HCT116 (cell line): ENCODE measurements around the gene CCM2. TPM values are rescaled to one million over a fixed set of nuclear protein-coding genes. Genes with fewer than 3 reads are reported as not detected.

Source experiments
- ATAC-seq: fragments of 200-7000 bp; cut with Tn5 transposase; 2 replicates; pipeline ENCODE4 v1.9.1; 2020; ENCODE audit warnings: mild to moderate bottlenecking, moderate library complexity
- BruUV-seq: library from RNA; stranded (reverse); fragments of 400-500 nt; replicated peaks from 2 replicates; lab custom pipeline; 2021; lab: Mats Ljungman, UMichigan
- CTCF ChIA-PET: fragments of 300-600 bp; sonication (Branson Sonifier 250); formaldehyde crosslinking; loops from one replicate; lab custom pipeline; 2021; ENCODE audit warnings: antibody characterized with exemption; lab: Charles Lee
- POLR2A ChIA-PET: fragments of 300-600, 350-600 bp; sonication (Branson Sonifier 250); formaldehyde crosslinking; loops from one replicate; lab custom pipeline; 2021; ENCODE audit warnings: antibody characterized with exemption; lab: Charles Lee
- RAD21 ChIA-PET, 2 experiments: fragments of 300-600 bp; sonication (Branson Sonifier 250); formaldehyde crosslinking; loops; one replicate each; lab custom pipeline; 2023; ENCODE audit warnings: low total read pairs in 2 of 2; ENCODE audit not compliant: uncharacterized antibody in 2 of 2, unreplicated experiment in 2 of 2, low non-redundant PET in 1 of 2; lab: Charles Lee
- DNase-seq: peaks from one replicate; pipeline ENCODE4 v3.0.0-alpha.2; 2010; ENCODE audit warnings: low read depth, low spot score
- H2AFZ ChIP-seq: fragments of 200-600 bp; shearing (Covaris generic), sonication (generic); 2 replicates; pipeline ENCODE4 v1.6.1; 2017; ENCODE audit warnings: low read depth, mixed run types, mixed read lengths, antibody characterized with exemption, low read length; ENCODE audit not compliant: poor library complexity, severe bottlenecking
- H3K27ac ChIP-seq: 2 replicates; pipeline ENCODE4 v1.5.1; 2012; ENCODE audit warnings: low read depth, low read length
- H3K27me3 ChIP-seq: fragments of 200-600 bp; sonication (generic); 2 replicates; pipeline ENCODE4 v1.6.1; 2016; ENCODE audit warnings: mixed run types, low read length, mixed read lengths; ENCODE audit not compliant: insufficient read depth
- H3K36me3 ChIP-seq, 2 experiments: fragments of 200-500 bp in 1 of 2; fragments of 200-600 bp in 1 of 2; sonication (Bioruptor generic) in 1 of 2; sonication (generic) in 1 of 2; 2 replicates each; pipeline versions ENCODE4 v1.5.1 to v1.6.1; 2014 to 2016; ENCODE audit warnings: low read length in 2 of 2, inconsistent platforms in 1 of 2, mixed read lengths in 1 of 2, mixed run types in 1 of 2; ENCODE audit not compliant: insufficient read depth in 2 of 2, control insufficient read depth in 1 of 2
- H3K4me1 ChIP-seq, 2 experiments: fragments of 200-600 bp in 1 of 2; sonication (generic) in 1 of 2; 2 replicates each; pipeline versions ENCODE4 v1.5.1 to v1.6.1; 2012 to 2017; ENCODE audit warnings: low read length in 2 of 2, inconsistent platforms in 1 of 2, mild to moderate bottlenecking in 1 of 2, mixed read lengths in 1 of 2, mixed run types in 1 of 2, moderate library complexity in 1 of 2; ENCODE audit not compliant: insufficient read depth in 2 of 2, control insufficient read depth in 1 of 2
- H3K4me2 ChIP-seq: fragments of 200-600 bp; sonication (generic); 2 replicates; pipeline ENCODE4 v1.6.1; 2017; ENCODE audit warnings: mixed run types, low read length, mixed read lengths
- H3K4me3 ChIP-seq, 2 experiments: fragments of 200-600 bp in 1 of 2; sonication (generic) in 1 of 2; replicated peaks in 1 of 2; 2 replicates each; pipeline ENCODE4 v1.5.1; 2011 to 2016; ENCODE audit warnings: low read length in 2 of 2, control low read depth in 1 of 2, low read depth in 1 of 2, mild to moderate bottlenecking in 1 of 2, mixed read lengths in 1 of 2, mixed run types in 1 of 2
- H3K79me2 ChIP-seq: fragments of 200-600 bp; sonication (generic); 2 replicates; pipeline ENCODE4 v1.6.1; 2017; ENCODE audit warnings: mild to moderate bottlenecking, mixed run types, low read length, moderate library complexity, mixed read lengths; ENCODE audit not compliant: insufficient read depth
- H3K9ac ChIP-seq: fragments of 200-600 bp; sonication (generic); 2 replicates; pipeline ENCODE4 v1.6.1; 2016; ENCODE audit warnings: low read length, mixed read lengths
- H3K9me2 ChIP-seq: fragments of 200-600 bp; sonication (generic), shearing (Covaris generic); 2 replicates; pipeline ENCODE4 v1.6.1; 2017; ENCODE audit warnings: mixed run types, mild to moderate bottlenecking, moderate library complexity; ENCODE audit not compliant: insufficient read depth
- H3K9me3 ChIP-seq, 2 experiments: fragments of 200-500 bp in 1 of 2; fragments of 200-600 bp in 1 of 2; sonication (Bioruptor generic) in 1 of 2; sonication (generic) in 1 of 2; 2 replicates each; pipeline ENCODE4 v1.6.1; 2014 to 2017; ENCODE audit warnings: low read length in 2 of 2, mixed read lengths in 2 of 2, inconsistent platforms in 1 of 2, low read depth in 1 of 2, mild to moderate bottlenecking in 1 of 2, mixed run types in 1 of 2, moderate library complexity in 1 of 2; ENCODE audit not compliant: control insufficient read depth in 1 of 2, insufficient read depth in 1 of 2
- H4K20me1 ChIP-seq: fragments of 200-600 bp; sonication (generic), shearing (Covaris generic); 2 replicates; pipeline ENCODE4 v1.6.1; 2017; ENCODE audit warnings: mixed run types, mild to moderate bottlenecking, moderate library complexity; ENCODE audit not compliant: insufficient read depth
- CEBPB ChIP-seq: IDR thresholded peaks from 2 replicates; pipeline ENCODE4 v1.6.1; 2012; ENCODE audit warnings: low read depth
- EGR1 ChIP-seq: IDR thresholded peaks from 2 replicates; pipeline ENCODE4 v1.6.1; 2012; ENCODE audit warnings: low read depth
- ELF1 ChIP-seq: IDR thresholded peaks from 2 replicates; pipeline ENCODE4 v1.6.1; 2012; ENCODE audit warnings: low read depth, borderline replicate concordance
- EZH2 ChIP-seq: fragments of 200-600 bp; sonication (generic); IDR thresholded peaks from 2 replicates; pipeline ENCODE4 v1.6.1; 2017; ENCODE audit warnings: antibody characterized with exemption, mixed run types
- FOSL1 ChIP-seq: IDR thresholded peaks from 2 replicates; pipeline ENCODE4 v1.6.1; 2012; ENCODE audit warnings: low read depth
- JUND ChIP-seq: IDR thresholded peaks from 2 replicates; pipeline ENCODE4 v1.6.1; 2012
- MAX ChIP-seq: IDR thresholded peaks from 2 replicates; pipeline ENCODE4 v1.6.1; 2012
- POLR2A ChIP-seq: IDR thresholded peaks from 2 replicates; pipeline ENCODE4 v1.7.0; 2011; ENCODE audit warnings: borderline replicate concordance; ENCODE audit not compliant: insufficient read depth, insufficient read length; ENCODE audit errors: extremely low read depth
- POLR2AphosphoS5 ChIP-seq: IDR thresholded peaks from 2 replicates; pipeline ENCODE4 v1.6.1; 2011; ENCODE audit warnings: mild to moderate bottlenecking, low read depth, low read length, moderate library complexity
- RAD21 ChIP-seq: IDR thresholded peaks from 2 replicates; pipeline ENCODE4 v1.6.1; 2012; ENCODE audit warnings: low read depth, mild to moderate bottlenecking
- SIN3A ChIP-seq: IDR thresholded peaks from 2 replicates; pipeline ENCODE4 v1.6.1; 2012; ENCODE audit warnings: low read depth
- SP1 ChIP-seq: IDR thresholded peaks from 2 replicates; pipeline ENCODE4 v1.6.1; 2012; ENCODE audit warnings: low read depth
- SRF ChIP-seq: IDR thresholded peaks from 2 replicates; pipeline ENCODE4 v1.6.1; 2012; ENCODE audit warnings: low read depth
- TCF7L2 ChIP-seq: IDR thresholded peaks from 2 replicates; pipeline ENCODE4 v1.7.0; 2011; ENCODE audit warnings: borderline replicate concordance, inconsistent platforms; ENCODE audit not compliant: insufficient read depth, insufficient read length; ENCODE audit errors: extremely low read depth
- YY1 ChIP-seq: IDR thresholded peaks from 2 replicates; pipeline ENCODE4 v1.6.1; 2011; ENCODE audit warnings: low read length, low read depth, moderate library complexity, mild to moderate bottlenecking; ENCODE audit not compliant: insufficient replicate concordance; ENCODE audit errors: extremely low read depth
- ZFX ChIP-seq: fragments of 450-650 bp; IDR thresholded peaks from 2 replicates; pipeline ENCODE4 v1.6.1; 2017
- ZNF274 ChIP-seq: fragments of 200-500 bp; sonication (Bioruptor generic); IDR thresholded peaks from 2 replicates; pipeline ENCODE4 v1.6.1; 2014; ENCODE audit warnings: mild to moderate bottlenecking, low read depth, low read length, inconsistent platforms
- intact Hi-C: fragments of 100-400 bp; cut with micrococcal nuclease; formaldehyde crosslinking; loops from 2 replicates; pipeline ENCODE4 v1.10.0; 2022
- total RNA-seq: library from RNA; stranded (reverse); gene quantifications from one replicate; pipeline ENCODE4 v1.2.1, GENCODE V29; 2021; ENCODE audit not compliant: unreplicated experiment
- TF ChIP-seq, protein P1 (sequence below): IDR thresholded peaks from 2 replicates; pipeline ENCODE4 v1.6.1; 2012; ENCODE audit warnings: low read depth

CCM2 gene
- total RNA-seq, 1 experiment from 2014 or later, result 34.4 TPM

- TF ChIP-seq POLR2AphosphoS5, result no peak
- no peak for TF ChIP-seq EZH2
- no peak for TF ChIP-seq EGR1
- TF ChIP-seq ZFX, result no peak
- TF ChIP-seq, protein P1, sequence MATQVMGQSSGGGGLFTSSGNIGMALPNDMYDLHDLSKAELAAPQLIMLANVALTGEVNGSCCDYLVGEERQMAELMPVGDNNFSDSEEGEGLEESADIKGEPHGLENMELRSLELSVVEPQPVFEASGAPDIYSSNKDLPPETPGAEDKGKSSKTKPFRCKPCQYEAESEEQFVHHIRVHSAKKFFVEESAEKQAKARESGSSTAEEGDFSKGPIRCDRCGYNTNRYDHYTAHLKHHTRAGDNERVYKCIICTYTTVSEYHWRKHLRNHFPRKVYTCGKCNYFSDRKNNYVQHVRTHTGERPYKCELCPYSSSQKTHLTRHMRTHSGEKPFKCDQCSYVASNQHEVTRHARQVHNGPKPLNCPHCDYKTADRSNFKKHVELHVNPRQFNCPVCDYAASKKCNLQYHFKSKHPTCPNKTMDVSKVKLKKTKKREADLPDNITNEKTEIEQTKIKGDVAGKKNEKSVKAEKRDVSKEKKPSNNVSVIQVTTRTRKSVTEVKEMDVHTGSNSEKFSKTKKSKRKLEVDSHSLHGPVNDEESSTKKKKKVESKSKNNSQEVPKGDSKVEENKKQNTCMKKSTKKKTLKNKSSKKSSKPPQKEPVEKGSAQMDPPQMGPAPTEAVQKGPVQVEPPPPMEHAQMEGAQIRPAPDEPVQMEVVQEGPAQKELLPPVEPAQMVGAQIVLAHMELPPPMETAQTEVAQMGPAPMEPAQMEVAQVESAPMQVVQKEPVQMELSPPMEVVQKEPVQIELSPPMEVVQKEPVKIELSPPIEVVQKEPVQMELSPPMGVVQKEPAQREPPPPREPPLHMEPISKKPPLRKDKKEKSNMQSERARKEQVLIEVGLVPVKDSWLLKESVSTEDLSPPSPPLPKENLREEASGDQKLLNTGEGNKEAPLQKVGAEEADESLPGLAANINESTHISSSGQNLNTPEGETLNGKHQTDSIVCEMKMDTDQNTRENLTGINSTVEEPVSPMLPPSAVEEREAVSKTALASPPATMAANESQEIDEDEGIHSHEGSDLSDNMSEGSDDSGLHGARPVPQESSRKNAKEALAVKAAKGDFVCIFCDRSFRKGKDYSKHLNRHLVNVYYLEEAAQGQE, result no peak
- TF ChIP-seq ELF1, result no peak
- no peak for TF ChIP-seq JUND
These were observed 76.9 kb downstream of the CCM2 start (continued) for GRCh38 chr7:45076946-45077345.

DNA sequence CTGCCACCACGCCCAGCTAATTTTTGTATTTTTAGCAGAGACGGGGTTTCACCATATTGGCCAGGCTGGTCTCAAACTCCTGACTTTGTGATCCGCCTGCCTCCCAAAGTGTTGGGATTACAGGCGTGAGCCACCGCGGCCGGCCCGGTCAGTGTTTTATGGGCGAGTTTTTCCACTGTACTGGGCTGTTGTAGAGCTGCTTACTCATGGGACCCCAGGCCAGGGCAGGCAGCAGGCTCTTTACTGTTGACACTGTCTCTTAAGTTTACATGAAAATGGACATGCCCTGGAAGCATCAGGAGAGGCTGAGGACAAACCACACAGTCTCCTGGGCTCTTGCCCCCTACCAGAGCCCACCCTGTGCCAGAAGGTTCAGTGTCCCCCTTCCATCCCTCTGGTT, 77.6 kb downstream of the CCM2 start:
- no peaks in the 10 kb centered on the region; a peak in 2 of 4 replicates for H3K4me1 ChIP-seq
- no peak overlapping the region for H3K4me3 ChIP-seq
- no peaks in the 10 kb centered on the region for H3K36me3 ChIP-seq
- ChIA-PET CTCF (no interaction called here), POLR2A (no interaction called here), RAD21 (no interaction called here)
- H3K27ac ChIP-seq, result no peak overlapping the region
- intact Hi-C loops, result no loop called here
- no peaks in the 10 kb centered on the region for H3K9me2 ChIP-seq
- no peaks in the 10 kb centered on the region for H3K79me2 ChIP-seq
- no peak for DNase-seq
- H2AFZ ChIP-seq, result no peak overlapping the region
- no peaks in the 10 kb centered on the region for H3K27me3 ChIP-seq
- no peaks in the 10 kb centered on the region for H3K9me3 ChIP-seq
- no TSS peak for BruUV-seq
- H3K9ac ChIP-seq, result no peak overlapping the region
- H4K20me1 ChIP-seq, result no peaks in the 10 kb centered on the region
- no peak for ATAC-seq
- H3K4me2 ChIP-seq, result no peak overlapping the region
- TF ChIP-seq ZFX (no peak), SP1 (no peak), JUND (no peak), YY1 (no peak), MAX (no peak), ZNF274 (no peak), FOSL1 (no peak), POLR2AphosphoS5 (no peak), EGR1 (no peak), CEBPB (no peak), POLR2A (no peak), RAD21 (no peak), SRF (no peak), EZH2 (no peak), SIN3A (no peak), TCF7L2 (no peak)
- TF ChIP-seq, protein P1, result no peak
